Measurements from ENCODE around the gene WDR27.

Gene WDR27

DNA sequence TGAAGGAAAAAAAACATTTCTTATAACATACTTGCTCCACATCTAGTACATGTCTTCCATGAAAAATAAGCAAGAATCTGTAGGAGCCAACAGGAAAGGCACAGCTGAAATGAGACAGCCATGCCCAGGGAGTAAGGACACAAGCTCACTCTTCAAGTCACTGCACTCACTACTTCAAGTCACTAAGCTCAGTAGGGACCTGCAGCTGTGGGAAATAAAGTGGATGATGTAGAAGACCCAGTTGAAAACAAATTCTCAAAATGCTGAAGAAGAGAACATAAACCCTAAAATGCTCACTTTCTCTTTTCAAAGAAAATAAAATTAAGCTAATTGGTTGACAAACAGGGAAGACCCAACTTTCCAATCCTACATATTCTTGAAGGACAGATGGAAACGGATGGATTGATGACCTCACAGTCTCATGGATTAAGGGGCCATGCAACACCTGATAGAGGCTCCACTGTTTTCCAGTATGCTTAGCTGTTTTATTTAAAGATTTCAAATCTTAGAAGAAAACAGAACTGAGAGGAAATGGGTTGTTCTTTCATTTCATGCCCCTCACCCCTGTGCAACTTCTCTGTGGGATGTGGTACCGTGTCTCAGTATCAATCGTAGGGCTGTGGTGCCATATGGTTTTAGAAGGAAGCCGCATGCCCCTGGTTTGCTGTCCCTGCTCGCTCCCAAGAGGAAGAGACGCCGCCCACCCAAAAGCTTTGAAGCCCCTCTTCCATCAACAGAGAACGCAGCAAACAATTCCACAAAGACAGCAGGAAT is 133.3 kb downstream of the WDR27 start:
- in situ Hi-C loops (cut with MboI; ENCODE audit: low sequenced_read_pairs), result no loop called here

DNA sequence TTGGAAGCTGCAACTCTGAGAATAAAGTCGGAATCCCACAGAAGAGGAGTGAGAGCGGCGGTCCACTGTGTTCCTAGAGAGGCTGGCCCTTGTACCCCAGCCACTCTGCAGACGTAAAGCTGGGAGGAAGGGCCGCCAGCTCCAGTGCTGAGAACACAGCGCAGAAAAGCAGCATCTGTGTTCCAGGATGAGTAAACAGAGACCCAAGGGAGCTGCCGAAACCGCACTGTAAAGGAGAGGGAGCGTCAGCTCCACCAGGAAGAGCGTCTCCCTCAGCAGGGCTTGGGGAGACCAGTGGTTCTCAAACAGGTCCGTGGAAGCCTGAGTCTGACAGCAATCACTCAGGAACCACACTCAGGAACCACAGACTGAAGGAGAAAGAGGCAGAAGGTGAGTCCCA is 134.0 kb downstream of the WDR27 start:
- in situ Hi-C loops (cut with MboI; ENCODE audit: low sequenced_read_pairs), result no loop called here

DNA sequence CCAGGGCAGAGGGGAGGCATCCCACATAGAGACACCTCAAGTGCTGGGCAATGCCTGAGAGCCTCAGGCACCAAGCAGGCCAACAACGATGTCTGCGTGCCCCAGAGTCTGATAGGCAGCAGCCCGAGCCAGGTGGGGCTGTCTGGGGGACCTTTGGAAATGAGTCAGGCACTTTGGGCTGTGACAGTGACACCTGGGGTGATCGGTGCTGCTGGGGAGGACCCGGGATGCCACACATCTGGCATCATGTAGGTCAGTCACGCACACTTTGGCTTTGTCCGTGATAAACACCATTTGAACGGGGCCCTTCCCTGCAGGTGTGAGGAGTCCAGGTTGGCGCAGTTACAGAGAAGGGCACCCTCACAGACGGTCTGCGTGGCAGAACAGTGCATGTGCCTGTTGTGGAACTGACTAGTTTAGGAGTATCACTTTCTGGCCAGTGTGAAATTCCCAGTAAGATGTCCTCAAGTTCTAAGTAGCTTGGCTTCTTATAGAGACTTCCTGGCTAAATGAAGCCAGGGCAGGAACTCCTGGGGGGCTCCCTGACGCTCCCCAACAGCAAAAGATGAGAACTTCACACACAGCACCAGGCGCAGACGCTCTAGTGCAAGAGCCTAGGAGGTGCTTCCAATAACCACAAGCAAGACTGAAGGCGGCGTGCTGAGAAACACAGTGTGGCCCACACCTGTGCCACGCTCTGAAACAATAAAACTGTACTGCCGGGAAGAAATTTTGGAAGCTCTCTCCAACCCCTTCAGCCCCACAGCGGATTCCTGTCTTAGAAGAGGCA is 134.7 kb downstream of the WDR27 start:
- in situ Hi-C loops (cut with MboI; ENCODE audit: low sequenced_read_pairs), result no loop called here

GRCh38 chr6:169566319-169566718 is 135.5 kb downstream of the WDR27 start:
- in situ Hi-C loops (cut with MboI; ENCODE audit: low sequenced_read_pairs), result no loop called here

GRCh38 chr6:169564453-169565240 is 137.2 kb downstream of the WDR27 start:
- in situ Hi-C loops (cut with MboI; ENCODE audit: low sequenced_read_pairs), result no loop called here

- in situ Hi-C loops (cut with MboI; ENCODE audit: low sequenced_read_pairs), result no loop called here
Observed at GRCh38 chr6:169561665-169562064, 140.2 kb downstream of the WDR27 start.

- in situ Hi-C loops (cut with MboI; ENCODE audit: low sequenced_read_pairs), result no loop called here
Observed at GRCh38 chr6:169559592-169559991, 142.2 kb downstream of the WDR27 start.

DNA sequence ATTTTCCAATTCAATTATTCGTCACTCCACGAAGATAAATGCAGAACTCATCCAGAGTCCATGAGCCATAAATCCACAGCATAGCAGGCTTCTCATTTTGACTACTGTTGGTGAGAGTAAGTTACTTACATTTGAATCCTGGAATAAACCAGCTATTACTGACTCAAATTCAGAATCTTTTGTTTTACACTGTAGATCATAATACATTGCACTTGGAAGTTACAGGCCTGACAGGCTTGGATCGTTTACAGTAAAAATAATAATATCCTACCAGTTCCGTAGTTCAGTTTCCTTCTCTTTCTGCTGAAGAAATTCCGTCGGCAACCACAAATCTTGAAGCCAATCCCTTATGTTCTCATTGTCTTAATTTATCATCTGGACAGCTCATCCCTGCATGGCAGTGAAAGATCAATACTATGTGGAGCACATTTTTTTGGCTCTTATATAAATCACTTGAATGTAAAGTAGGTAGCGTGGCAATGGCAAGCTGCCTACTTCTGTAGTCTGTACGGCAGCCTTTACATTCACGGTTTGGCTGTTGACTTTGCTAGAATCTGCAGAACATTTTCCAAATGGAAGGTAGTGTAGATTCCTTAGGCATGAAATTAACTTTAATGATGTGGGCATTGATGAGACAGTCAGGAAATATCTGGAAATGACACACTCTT is 142.9 kb downstream of the WDR27 start:
- in situ Hi-C loops (cut with MboI; ENCODE audit: low sequenced_read_pairs), result no loop called here

- in situ Hi-C loops (cut with MboI; ENCODE audit: low sequenced_read_pairs), result no loop called here
Observed at GRCh38 chr6:169558378-169558773, 143.5 kb downstream of the WDR27 start.

- in situ Hi-C loops (cut with MboI; ENCODE audit: low sequenced_read_pairs), result no loop called here
Observed at GRCh38 chr6:169557887-169558286, 143.9 kb downstream of the WDR27 start.

GRCh38 chr6:169556758-169557548 is 144.9 kb downstream of the WDR27 start:
- in situ Hi-C loops (cut with MboI; ENCODE audit: low sequenced_read_pairs), result no loop called here

DNA sequence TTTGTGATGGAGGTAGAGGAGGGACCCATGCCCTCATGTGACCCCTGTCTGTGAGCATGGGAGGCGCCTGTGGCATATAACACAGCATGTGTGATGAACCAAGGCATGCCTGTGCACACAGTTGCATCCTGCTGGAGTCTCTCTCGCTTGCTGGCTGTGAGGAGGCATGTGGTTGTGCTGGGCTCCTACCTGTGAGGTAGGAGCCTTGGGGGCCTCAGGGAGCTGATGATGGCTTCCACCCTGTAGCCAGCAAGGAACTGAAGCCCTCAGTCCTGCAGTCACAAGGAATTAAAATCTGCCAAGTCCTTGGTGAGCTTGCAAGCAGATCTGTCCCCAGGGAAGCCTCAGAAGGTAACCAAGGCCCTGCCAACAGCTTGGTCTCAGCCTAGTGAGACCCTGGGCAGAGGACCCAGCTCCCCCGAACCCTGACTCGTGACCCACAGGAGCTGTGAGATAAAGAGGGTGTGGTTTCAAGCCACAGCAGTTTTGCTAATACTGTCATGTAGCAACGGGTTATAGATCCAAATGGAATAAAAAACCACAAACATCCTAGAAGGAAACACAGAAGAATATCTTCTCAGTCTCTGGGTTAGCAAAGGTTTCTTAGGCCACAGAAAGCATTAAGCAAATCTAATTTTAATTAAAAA is 145.7 kb downstream of the WDR27 start:
- in situ Hi-C loops (cut with MboI; ENCODE audit: low sequenced_read_pairs), result no loop called here

DNA sequence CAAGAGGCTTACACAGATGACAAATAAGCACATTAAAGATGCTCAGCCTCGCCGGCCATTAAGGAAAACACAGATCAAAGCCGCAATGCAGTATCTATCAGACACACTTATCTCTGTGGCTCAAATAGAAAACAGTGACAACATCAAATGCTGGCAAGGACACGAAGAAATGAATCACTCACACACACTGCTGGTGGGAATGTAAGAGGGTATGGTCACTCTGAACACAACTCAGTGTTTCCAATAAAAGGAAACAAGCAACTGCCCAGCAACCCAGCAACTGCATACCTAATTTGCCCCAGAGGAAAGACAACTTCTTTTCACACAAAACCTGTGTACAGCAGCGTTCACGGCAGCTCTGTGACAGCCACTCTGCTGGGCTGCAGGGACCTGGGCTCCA is 155.8 kb downstream of the WDR27 start:
- in situ Hi-C loops (cut with MboI; ENCODE audit: low sequenced_read_pairs), result no loop called here

GRCh38 chr6:169543704-169544103 is 158.1 kb downstream of the WDR27 start:
- in situ Hi-C loops (cut with MboI; ENCODE audit: low sequenced_read_pairs), result no loop called here

- in situ Hi-C loops (cut with MboI; ENCODE audit: low sequenced_read_pairs), result no loop called here
Observed at GRCh38 chr6:169542491-169542890, 159.3 kb downstream of the WDR27 start.

DNA sequence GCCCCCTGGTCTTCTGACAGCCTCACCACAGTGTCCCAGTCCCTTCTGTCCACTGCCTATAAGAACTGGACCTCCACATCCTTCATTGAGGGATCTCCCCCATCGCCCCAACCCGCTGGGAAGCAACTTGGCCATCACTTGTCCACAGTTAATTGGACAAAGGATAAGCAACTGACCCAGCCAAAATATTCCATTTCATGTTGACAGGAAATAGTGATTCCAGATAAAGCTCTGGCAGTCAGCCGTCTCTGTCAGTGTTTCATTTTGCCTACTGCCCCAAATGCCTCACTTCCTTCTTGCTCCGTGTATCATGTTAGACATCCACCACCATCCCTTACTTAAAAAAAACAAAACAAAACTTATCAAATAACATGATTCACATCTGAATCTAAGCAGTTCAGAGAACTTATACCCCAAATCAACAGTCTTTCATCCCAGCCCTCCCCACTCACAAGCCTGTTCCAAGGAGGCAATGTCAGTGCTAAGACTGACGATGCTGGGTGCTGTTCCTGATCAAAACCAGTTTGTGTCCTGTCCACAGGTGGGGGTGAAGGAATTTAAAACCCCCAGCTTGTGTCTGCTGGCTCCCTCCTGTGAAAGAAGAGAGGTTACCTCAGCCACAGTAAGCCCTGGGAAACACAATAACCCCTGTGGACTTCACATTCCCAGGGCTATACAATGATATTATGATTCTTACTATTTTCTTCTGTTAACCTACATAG is 162.5 kb downstream of the WDR27 start:
- in situ Hi-C loops (cut with MboI; ENCODE audit: low sequenced_read_pairs), result no loop called here

- in situ Hi-C loops (cut with MboI; ENCODE audit: low sequenced_read_pairs), result no loop called here
Observed at GRCh38 chr6:169536446-169537170, 165.2 kb downstream of the WDR27 start.

- in situ Hi-C loops (cut with MboI; ENCODE audit: low sequenced_read_pairs), result no loop called here
Observed at GRCh38 chr6:169534039-169534421, 167.8 kb downstream of the WDR27 start.
